Epidermal melanocyte (primary cell): Measurements from ENCODE around the gene EEF1AKMT3.
A peak's percentile ranks its signal among the peaks of the same experiment; 100 is the strongest.

ENCODE experiments used
- DNase-seq: peaks from one replicate; pipeline ENCODE4 v3.0.0; 2011; ENCODE audit warnings: low spot score; ENCODE audit not compliant: insufficient read length

EEF1AKMT3 gene

DNA sequence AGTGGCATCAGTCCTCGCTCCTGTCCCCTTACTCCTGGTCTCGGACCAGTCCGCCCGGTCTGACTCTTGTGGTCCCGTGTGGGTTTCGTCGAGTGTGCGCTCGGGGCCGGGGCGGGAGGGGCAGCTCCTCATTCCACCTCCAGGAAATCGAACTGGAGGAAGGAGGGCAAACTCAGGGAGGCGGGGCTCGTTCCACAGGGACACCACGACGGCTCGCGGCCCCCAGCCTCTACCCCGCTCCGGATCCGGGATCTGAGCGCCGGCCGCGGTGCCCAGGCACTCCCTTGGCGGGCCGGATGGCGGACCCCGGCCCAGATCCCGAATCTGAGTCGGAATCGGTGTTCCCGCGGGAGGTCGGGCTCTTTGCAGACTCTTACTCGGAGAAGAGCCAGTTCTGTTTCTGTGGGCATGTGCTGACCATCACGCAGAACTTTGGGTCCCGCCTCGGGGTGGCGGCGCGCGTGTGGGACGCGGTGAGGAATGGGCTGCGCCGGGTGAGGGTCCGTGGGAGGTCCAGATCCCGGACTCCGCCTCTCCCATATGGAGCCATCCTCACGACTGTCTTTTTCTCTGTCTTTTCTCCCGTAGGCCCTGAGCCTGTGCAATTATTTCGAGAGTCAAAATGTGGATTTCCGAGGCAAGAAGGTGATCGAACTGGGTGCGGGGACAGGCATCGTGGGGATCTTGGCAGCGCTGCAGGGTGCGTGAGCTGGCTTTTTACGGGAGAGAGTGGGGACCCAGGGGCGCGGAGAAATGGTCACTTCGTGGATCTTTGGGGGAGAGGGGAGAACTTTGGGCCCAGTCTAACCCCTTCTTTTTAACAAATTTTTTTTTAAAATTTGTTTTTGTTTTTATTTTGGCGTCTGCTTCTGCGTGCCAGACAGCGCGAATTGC lies at the start of gene EEF1AKMT3:
TSS of gene EEF1AKMT3 (plus strand) at position 186 of the 894 bp plus-strand sequence. CDS start at position 297, 111 bp downstream.
- no peak for DNase-seq

DNA sequence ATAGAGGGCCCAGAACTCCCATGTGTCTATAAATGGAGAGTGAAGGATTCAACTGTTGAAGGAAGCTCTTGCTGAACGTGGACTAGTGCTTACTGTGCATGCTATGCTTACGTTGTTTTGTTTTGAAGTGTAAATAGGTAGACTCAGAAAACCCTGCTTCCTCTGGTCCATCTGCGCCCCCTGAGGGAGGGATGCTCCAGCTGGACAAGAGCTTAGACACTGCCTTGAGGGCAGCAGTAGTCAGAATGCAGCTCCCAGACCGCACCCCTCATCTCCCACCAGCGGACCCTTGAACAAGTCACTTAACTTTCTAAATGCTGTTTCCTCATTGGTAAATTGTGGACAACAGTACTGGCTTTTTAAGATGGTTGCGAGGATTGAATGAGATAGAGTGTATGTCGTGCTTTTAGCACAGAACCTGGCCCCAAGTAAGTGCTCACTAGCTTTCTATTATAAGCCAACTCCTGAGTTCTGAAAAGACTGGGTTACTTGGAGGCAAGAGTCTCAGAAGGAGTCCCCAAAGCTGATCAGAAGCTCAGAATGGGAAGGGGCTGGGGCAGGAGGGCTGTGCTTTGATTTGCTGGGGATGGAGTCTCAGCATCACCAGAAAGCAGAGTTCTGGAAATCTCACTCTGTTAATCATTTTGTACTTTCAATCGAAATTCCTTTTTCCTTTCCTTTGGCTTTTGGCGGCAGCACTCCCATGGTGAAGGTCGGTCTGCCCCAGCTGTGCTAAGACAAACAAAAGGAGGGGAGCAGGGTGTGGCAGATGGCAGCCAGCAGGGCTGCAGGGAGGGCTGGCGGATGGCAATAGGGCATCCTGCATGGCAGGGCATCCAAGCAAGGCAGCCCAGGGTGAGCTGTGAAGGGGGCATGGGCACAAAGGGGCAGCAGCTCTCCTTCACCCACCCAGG lies 49.4 kb upstream of the EEF1AKMT3 start:
- DNase-seq, result no peak

DNA sequence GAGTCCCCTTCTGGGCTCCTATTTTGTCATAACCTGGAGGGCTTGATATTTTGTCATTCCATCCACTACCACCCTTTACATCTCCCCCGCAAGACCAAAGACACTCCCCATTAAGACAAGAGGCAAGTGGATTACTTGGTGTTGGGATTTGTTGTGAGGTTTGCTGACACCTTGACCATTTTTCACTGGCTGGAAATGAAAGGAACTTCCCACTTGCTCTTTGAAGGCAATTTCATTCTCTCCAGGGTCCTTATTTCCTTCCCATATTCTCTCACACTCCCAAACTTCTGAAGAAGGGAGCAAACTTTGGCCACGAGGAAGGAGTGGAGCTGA lies 48.8 kb upstream of the EEF1AKMT3 start:
- DNase-seq, result no peak

- no peak for DNase-seq
Observed at GRCh38 chr12:57724003-57724935, 48.1 kb upstream of the EEF1AKMT3 start.

- no peak for DNase-seq
Observed at GRCh38 chr12:57724936-57725740, 47.3 kb upstream of the EEF1AKMT3 start.

DNA sequence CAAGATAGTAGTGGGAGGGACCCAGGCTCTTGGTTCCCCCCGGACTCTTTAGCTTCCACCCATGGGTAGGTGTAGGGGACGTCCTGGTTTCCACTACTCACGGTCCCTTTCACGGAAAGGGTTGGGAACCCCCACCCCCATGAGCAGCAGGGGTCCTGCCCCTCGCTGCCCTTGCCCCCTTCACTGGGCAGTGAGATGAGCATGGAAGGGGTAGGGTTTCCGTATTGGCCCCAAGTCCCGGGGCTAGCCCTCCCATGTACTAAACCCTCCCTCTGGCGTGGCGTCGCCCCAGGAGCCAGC lies 46.6 kb upstream of the EEF1AKMT3 start:
- no peak for DNase-seq

- peak; percentile 78 for DNase-seq
Observed at GRCh38 chr12:57726151-57726883, 46.1 kb upstream of the EEF1AKMT3 start.

DNA sequence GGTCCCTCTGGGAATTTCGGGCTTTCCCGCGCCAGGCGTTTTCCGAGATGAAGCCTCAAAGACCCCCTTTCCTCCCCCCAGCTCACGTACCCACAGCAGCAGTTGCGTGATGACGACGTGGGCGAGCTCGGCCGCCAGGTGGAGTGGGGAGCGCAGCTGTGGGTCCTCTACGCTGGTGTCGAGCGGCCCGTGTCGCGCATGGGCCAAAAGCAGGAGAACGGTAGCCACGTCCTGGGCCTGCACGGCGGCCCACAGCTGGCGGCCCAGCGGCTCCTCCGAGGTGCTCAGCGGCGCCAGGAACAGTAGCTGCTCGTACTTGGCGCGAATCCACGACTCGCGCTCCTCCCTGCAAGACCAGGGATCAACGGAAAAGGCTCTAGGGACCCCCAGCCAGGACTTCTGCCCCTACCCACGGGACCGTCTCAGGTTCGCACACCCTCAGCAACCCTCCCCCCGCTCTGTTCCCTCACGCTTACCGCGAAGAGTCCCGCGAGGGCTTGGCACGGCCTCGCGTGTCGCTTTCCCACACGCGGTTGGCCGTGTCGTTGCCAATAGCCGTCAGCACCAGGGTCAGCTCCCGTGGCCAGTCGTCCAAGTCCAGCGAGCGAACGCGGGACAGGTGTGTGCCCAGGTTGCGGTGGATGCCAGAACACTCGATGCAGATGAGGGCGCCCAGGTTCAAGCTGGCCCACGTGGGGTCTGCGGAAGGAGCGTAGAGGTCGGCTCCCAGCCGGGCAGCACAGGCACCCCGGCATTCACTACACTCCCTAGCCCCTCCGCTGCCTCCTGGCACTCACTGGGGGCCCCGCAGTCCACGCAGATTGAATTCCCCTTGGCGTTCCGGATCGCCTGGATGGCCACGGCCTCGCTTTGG lies 45.3 kb upstream of the EEF1AKMT3 start:
- no peak for DNase-seq

DNA sequence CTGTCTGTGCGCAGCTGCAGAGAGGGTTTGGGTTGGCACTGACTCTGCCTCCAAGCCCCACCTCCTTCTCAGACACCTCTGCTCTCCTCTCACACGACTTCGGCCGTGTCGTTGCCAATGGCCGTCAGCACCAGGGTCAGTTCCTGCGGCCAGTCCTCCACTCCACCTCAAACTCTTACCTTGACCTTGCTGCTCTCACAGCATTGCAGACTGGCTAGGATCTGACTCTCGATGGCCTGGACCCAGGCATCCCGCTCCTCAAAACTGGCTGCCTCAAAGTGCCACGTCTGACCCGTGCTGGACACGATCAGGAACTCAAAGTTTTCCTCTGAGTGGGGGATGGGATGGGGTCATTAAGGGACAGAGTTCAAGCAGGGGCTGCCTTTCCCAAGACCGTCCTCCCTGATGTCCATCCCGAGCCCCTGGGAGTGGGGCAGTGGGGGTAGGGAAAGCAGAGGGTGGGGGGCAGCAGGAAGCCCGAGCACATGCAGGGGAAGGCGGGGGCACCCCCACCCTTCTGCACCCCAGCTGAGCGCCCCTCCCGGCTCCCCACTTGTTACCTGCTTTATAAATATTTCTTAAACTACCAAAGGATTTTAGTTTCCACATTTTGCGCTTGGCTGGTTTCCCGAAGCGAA lies 44.5 kb upstream of the EEF1AKMT3 start:
- no peak for DNase-seq

DNA sequence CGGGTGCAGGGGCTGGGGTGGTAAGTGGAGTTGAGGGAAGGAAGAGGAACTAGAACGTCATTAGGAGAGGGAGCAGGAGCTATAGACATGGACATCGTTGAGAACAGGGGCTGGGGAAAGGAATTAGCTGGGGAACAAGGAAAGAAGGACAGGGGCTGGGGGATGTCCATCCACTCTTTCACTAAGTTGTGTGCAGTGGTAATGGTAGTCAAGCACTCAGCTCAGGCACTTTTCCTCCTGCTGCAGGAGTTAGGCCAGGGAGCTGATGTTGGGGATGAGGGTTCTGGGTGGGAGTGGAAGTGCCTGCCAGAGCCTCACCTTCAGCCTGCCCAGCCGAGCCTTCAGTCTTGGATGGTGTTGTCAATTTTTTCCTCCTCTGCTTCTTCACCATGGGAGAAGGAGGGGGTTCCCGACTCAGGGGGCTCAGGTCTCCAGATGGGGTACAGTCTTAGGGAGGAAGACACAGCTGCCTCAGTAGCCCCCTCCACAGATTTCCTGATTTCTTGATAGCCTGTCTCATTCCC lies 43.0 kb upstream of the EEF1AKMT3 start:
- no peak for DNase-seq

DNA sequence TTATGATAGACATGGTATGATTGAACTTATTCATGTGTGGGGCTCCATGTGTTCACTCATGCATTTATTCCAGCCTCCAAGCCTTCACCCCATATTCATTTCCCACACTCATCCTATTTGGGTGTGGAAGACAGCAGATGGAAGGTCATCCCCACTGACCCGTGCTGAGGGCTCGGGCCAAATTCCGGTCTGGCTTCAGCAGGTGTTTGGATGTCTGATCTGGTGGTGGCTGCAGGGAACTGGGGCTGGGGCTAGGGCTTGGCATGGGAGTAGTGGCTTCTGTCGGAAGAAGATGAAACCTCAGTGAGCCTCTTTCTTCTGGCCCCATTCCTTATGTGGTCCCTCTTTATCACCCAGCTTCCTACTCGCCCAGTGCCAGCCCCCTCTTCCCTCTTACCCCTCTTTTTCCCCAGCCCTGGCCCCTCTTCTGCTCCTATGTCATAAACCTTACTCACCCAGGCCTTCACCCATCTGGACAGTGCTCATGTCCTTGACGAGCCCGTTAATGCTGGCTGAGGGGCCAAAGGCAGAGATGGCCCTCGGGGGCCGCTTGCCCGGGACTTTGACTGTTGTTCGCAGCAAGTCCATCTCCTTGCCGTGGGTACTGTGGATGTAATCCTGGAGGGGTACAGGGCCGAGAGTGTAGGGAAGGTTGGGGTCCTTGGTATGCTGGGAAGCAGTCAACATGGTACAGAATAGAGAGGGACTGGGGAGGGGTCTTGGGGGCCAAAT lies 41.9 kb upstream of the EEF1AKMT3 start:
- DNase-seq, result no peak

DNA sequence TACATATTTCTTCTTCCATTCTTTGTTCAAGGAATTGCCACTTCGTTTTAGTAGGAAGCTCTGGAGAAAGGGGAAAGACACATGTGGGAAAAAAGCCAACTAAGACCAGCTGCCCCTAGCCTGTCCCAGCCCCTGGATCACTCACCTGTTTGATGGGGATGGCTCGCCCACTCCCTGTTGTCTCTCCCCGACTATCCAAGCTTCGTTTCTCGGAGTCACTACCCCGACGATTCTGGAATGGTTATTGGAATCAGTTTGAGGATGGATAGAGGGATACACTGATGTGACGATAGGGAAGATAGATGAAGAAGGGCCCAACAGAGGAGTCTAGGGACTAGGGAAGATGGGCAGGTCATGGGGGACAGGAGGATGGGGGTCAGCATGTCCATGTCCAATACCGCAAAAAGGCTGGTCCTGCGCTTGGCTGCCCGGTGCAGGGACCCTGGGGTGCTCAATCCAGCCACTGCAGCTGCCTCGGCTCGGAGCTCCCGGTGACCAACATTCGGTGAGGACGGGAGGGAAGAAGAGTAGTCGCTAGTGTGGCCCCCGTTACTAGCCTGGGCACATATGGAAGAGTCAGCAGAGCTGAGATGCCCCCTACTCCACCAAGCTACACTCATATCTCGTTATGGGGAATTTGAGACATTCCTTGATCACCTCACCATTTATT lies 40.9 kb upstream of the EEF1AKMT3 start:
- DNase-seq, result no peak

GRCh38 chr12:57732270-57732669 lies 40.1 kb upstream of the EEF1AKMT3 start:
- no peak for DNase-seq

- no peak for DNase-seq
Observed at GRCh38 chr12:57732726-57733593, 39.5 kb upstream of the EEF1AKMT3 start.

DNA sequence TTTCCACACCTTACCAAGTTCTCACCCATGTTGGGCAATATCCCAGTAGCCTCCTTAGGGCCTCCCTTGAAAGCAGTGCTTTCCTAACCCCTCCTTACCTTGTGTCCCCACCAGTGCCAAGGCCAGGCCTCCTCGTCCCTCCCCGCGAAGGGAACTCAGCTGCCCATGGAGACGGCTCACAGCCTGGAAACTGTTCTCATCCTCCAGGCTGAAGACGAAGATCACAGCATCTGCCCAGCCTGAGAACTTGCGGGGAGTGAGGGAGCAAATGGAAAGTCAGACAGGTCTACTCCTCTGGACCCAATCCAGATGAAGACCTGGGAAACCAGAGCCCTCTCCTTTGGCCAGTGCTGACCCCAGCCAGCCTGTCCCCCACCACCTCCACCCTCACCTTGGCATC lies 38.5 kb upstream of the EEF1AKMT3 start:
- DNase-seq, result no peak

- DNase-seq, result no peak
Observed at GRCh38 chr12:57734591-57734990, 37.8 kb upstream of the EEF1AKMT3 start.
